OCI-LY3 (cell line): ENCODE data around the gene CD300LG.

Experiments used
- H2AFZ ChIP-seq: fragments of 200-600, 300-600 bp; shearing (Covaris generic); 2 replicates; pipeline ENCODE4 v1.6.0; 2014; ENCODE audit warnings: antibody characterized with exemption, low read depth, low read length
- H3K27ac ChIP-seq: fragments of 200-600, 300-600 bp; sonication (generic); 2 replicates; pipeline ENCODE4 v1.5.1; 2014; ENCODE audit warnings: mild to moderate bottlenecking, low read length, moderate library complexity, mixed read lengths
- H3K27me3 ChIP-seq: fragments of 200-600, 300-600 bp; sonication (generic); 2 replicates; pipeline ENCODE4 v1.6.1; 2014; ENCODE audit warnings: low read depth, low read length, mixed read lengths
- H3K36me3 ChIP-seq: fragments of 200-600, 300-600 bp; sonication (generic); replicated peaks from 2 replicates; pipeline ENCODE3; 2014; ENCODE audit warnings: low read depth, low read length, mixed read lengths
- H3K4me1 ChIP-seq: fragments of 300-600, 200-600 bp; sonication (generic); 2 replicates; pipeline ENCODE4 v1.6.1; 2014; ENCODE audit warnings: low read length, mixed read lengths
- H3K4me2 ChIP-seq: fragments of 200-600, 300-600 bp; sonication (generic); 2 replicates; pipeline ENCODE4 v1.6.1; 2014; ENCODE audit warnings: low read length, mixed read lengths
- H3K4me3 ChIP-seq: fragments of 300-600, 200-600 bp; sonication (generic); 2 replicates; pipeline ENCODE4 v1.5.1; 2014; ENCODE audit warnings: antibody characterized with exemption, mild to moderate bottlenecking, low read length, moderate library complexity
- H3K79me2 ChIP-seq: fragments of 300-600, 200-600 bp; shearing (Covaris generic); 2 replicates; pipeline ENCODE4 v1.6.1; 2014; ENCODE audit warnings: mild to moderate bottlenecking, low read length, mixed read lengths
- H3K9ac ChIP-seq: fragments of 300-600, 200-600 bp; shearing (Covaris generic); 2 replicates; pipeline ENCODE4 v1.6.0; 2014; ENCODE audit warnings: mild to moderate bottlenecking, low read length, moderate library complexity
- H3K9me3 ChIP-seq: fragments of 200-600, 300-600 bp; shearing (Covaris generic); 2 replicates; pipeline ENCODE4 v1.6.1; 2014; ENCODE audit warnings: low read length, mixed read lengths; ENCODE audit not compliant: insufficient read depth
- H4K20me1 ChIP-seq: fragments of 200-600, 300-600 bp; sonication (generic); 2 replicates; pipeline ENCODE4 v1.6.1; 2016; ENCODE audit warnings: low read length, mixed read lengths; ENCODE audit not compliant: insufficient read depth
- CTCF ChIP-seq: fragments of 200-600, 300-600 bp; sonication (generic); IDR thresholded peaks from 2 replicates; pipeline ENCODE4 v1.5.1; 2014; ENCODE audit warnings: antibody characterized with exemption, low read length, low read depth
- EZH2phosphoT487 ChIP-seq: fragments of 200-600 bp; shearing (Covaris generic); IDR thresholded peaks from 2 replicates; pipeline ENCODE4 v1.6.1; 2018; ENCODE audit warnings: antibody characterized with exemption, mixed run types, low read depth

Gene CD300LG

GRCh38 chr17:43897831-43898230 lies 50.9 kb downstream of the CD300LG start:
- no peak overlapping the region for H3K27ac ChIP-seq
- H3K27me3 ChIP-seq, result peaks cover 31% of the 10 kb centered on the region
- H3K4me2 ChIP-seq, result no peak overlapping the region
- H3K36me3 ChIP-seq, result no peaks in the 10 kb centered on the region
- no peaks in the 10 kb centered on the region for H3K79me2 ChIP-seq
- H3K9me3 ChIP-seq, result no peaks in the 10 kb centered on the region
- TF ChIP-seq EZH2phosphoT487 (no peak), CTCF (no peak)
- no peak overlapping the region for H3K9ac ChIP-seq
- no peak overlapping the region for H2AFZ ChIP-seq
- H3K4me3 ChIP-seq, result no peak overlapping the region
- no peaks in the 10 kb centered on the region for H4K20me1 ChIP-seq
- no peaks in the 10 kb centered on the region for H3K4me1 ChIP-seq

GRCh38 chr17:43898446-43898845 lies 51.5 kb downstream of the CD300LG start:
- Histone ChIP-seq H3K4me3 (no peak overlapping the region), H3K79me2 (no peaks in the 10 kb centered on the region), H3K4me2 (no peak overlapping the region), H3K4me1 (no peaks in the 10 kb centered on the region), H2AFZ (no peak overlapping the region), H3K9me3 (no peaks in the 10 kb centered on the region), H4K20me1 (no peaks in the 10 kb centered on the region), H3K27me3 (peaks cover 31% of the 10 kb centered on the region), H3K9ac (no peak overlapping the region), H3K27ac (no peak overlapping the region), H3K36me3 (no peaks in the 10 kb centered on the region)
- TF ChIP-seq EZH2phosphoT487 (no peak), CTCF (no peak)

GRCh38 chr17:43900183-43900857 lies 53.3 kb downstream of the CD300LG start:
- no peak for TF ChIP-seq CTCF
- TF ChIP-seq EZH2phosphoT487, result no peak
- Histone ChIP-seq H3K4me2 (no peak overlapping the region), H3K27ac (no peak overlapping the region), H2AFZ (no peak overlapping the region), H3K9me3 (no peaks in the 10 kb centered on the region), H4K20me1 (no peaks in the 10 kb centered on the region), H3K79me2 (no peaks in the 10 kb centered on the region), H3K9ac (no peak overlapping the region), H3K4me1 (no peaks in the 10 kb centered on the region), H3K27me3 (peaks cover 35% of the 10 kb centered on the region), H3K4me3 (no peak overlapping the region), H3K36me3 (no peaks in the 10 kb centered on the region)

GRCh38 chr17:43900858-43901754 lies 54.1 kb downstream of the CD300LG start:
- Histone ChIP-seq H3K4me3 (no peak overlapping the region), H2AFZ (no peak overlapping the region), H3K4me2 (no peak overlapping the region), H4K20me1 (no peaks in the 10 kb centered on the region), H3K79me2 (no peaks in the 10 kb centered on the region), H3K9me3 (no peaks in the 10 kb centered on the region), H3K9ac (no peak overlapping the region), H3K27ac (no peak overlapping the region), H3K36me3 (no peaks in the 10 kb centered on the region), H3K27me3 (peaks cover 28% of the 10 kb centered on the region), H3K4me1 (no peaks in the 10 kb centered on the region)
- TF ChIP-seq CTCF, result no peak
- no peak for TF ChIP-seq EZH2phosphoT487
